Measurements from ENCODE around the gene PTPRN2.

DNA sequence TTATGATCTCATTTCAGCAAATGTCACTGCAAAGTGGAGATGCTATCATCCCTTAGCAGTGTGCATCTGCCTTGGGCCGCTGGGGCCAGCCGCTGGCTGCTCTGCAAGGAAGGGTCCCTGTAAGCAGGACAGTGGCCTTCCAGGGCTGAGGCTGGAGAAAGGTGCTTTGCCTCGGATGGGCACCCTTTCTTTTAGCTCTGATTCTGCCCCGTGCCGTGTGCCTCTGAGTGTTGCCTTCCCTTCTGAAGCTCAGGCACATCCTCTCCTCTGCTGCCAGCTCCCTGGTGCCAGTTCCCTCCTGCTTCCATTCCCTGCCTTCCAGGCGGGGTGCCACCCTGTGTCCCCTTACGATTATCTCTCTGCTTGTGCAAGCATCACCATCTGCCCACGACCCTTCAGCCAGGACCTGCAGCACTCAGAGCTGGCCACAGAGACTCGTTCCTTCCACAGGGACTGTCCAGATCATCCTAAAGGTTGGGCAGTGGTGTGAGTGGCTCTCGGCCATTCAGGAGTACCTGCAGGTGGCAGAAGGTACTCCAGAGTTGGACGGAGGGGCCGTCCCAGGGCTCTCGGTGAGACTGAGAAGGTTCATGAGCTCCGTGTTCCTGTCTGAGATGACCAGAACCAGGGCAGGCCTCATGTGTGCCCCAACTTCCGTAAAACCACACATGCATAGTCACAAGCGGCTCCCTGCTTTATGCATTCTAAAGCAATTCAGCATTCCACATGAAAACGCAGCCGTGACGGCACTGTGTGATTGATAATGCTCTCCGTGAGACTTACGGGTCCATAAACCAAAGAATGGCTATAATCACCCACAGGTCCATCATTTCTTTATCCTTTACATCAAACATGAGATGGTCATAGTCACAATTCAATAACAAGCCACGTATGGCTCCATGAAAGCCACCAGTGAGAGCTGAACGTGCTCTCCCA lies 879.4 kb downstream of the PTPRN2 start:
- TF ChIP-seq, protein P1, sequence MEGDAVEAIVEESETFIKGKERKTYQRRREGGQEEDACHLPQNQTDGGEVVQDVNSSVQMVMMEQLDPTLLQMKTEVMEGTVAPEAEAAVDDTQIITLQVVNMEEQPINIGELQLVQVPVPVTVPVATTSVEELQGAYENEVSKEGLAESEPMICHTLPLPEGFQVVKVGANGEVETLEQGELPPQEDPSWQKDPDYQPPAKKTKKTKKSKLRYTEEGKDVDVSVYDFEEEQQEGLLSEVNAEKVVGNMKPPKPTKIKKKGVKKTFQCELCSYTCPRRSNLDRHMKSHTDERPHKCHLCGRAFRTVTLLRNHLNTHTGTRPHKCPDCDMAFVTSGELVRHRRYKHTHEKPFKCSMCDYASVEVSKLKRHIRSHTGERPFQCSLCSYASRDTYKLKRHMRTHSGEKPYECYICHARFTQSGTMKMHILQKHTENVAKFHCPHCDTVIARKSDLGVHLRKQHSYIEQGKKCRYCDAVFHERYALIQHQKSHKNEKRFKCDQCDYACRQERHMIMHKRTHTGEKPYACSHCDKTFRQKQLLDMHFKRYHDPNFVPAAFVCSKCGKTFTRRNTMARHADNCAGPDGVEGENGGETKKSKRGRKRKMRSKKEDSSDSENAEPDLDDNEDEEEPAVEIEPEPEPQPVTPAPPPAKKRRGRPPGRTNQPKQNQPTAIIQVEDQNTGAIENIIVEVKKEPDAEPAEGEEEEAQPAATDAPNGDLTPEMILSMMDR (conservative IDR thresholded peaks at IDR 0.05; ENCODE audit: low read length) = no peak
- no peak for TF ChIP-seq EZH2phosphoT487 (IDR thresholded peaks at IDR 0.05; ENCODE audit: borderline replicate concordance, low read depth, low read length)

Data from OCI-LY7 (cell line).